H1 (cell line): ENCODE data around the gene ODC1. TPM values are rescaled to one million over a fixed set of nuclear protein-coding genes. Genes with fewer than 3 reads are reported as not detected.
A peak's percentile ranks its signal among the peaks of the same experiment; 100 is the strongest.

Experiments used
- CBX5 ChIP-seq: fragments of 300-800, 300-1000 bp; sonication (generic); IDR thresholded peaks from 2 replicates; pipeline ENCODE4 v1.7.1; 2016; ENCODE audit warnings: antibody characterized with exemption, low read length, low read depth
- CHD7 ChIP-seq: fragments of 300-600 bp; sonication (generic); IDR thresholded peaks from 2 replicates; pipeline ENCODE4 v1.7.1; 2012; ENCODE audit warnings: low read length, moderate library complexity, mild to moderate bottlenecking, inconsistent platforms; ENCODE audit not compliant: insufficient replicate concordance
- EZH2 ChIP-seq: fragments of 200-600 bp; sonication (generic); IDR thresholded peaks from 2 replicates; pipeline ENCODE4 v1.7.1; 2012; ENCODE audit warnings: low read depth, mild to moderate bottlenecking, moderate library complexity, low read length, inconsistent platforms; ENCODE audit not compliant: severe bottlenecking
- JUND ChIP-seq: IDR thresholded peaks from 2 replicates; pipeline ENCODE4 v1.6.1; 2011; ENCODE audit warnings: mild to moderate bottlenecking, improper control_type of control experiment, low read length
- RAD21 ChIP-seq, 2 experiments: IDR thresholded peaks in 1 of 2; conservative IDR thresholded peaks in 1 of 2; 2 replicates each; pipeline ENCODE4 v1.6.1; 2011; ENCODE audit warnings: low read depth in 2 of 2, low read length in 2 of 2, improper control_type of control experiment in 1 of 2, inconsistent platforms in 1 of 2, mild to moderate bottlenecking in 1 of 2, moderate library complexity in 1 of 2
- RNF2 ChIP-seq: fragments of 200-900, 300-1000 bp; sonication (generic); IDR thresholded peaks from 2 replicates; pipeline ENCODE4 v1.7.1; 2016; ENCODE audit warnings: borderline replicate concordance, low read depth, mild to moderate bottlenecking, antibody characterized with exemption, low read length; ENCODE audit not compliant: poor library complexity, severe bottlenecking; ENCODE audit errors: missing control alignments
- RXRA ChIP-seq: IDR thresholded peaks from 2 replicates; pipeline ENCODE4 v1.6.1; 2011; ENCODE audit warnings: low read depth, mild to moderate bottlenecking, low read length, moderate library complexity; ENCODE audit not compliant: insufficient read depth
- SAP30 ChIP-seq: fragments of 300-600 bp; sonication (generic); IDR thresholded peaks from 2 replicates; pipeline ENCODE4 v1.7.1; 2012; ENCODE audit warnings: low read length, moderate library complexity, mild to moderate bottlenecking, inconsistent platforms; ENCODE audit not compliant: insufficient read depth, insufficient replicate concordance
- polyA plus RNA-seq, 7 experiments: library from polyadenylated mRNA; depleted of rRNA in 3 of 7; stranded (reverse) in 5 of 7; unstranded in 2 of 7; fragments of >200 nt in 5 of 7; fragments of 200-250 nt in 2 of 7; gene quantifications; 1 replicate in 5 of 7; 2 replicates in 1 of 7; 4 replicates in 1 of 7; pipeline versions ENCODE4 v1.2.1 to v1.2.3, GENCODE V29; 2011 to 2013; ENCODE audit warnings: missing spikeins in 2 of 7, mixed read lengths in 2 of 7
- total RNA-seq: library from RNA; stranded (reverse); fragmentation: NEBNext Ultra II Directional; extraction: Animal tissue kit (Norgen Biotek cat#: 25700); gene quantifications from 2 replicates; pipeline ENCODE4 v1.2.1, GENCODE V29; 2021

The ODC1 gene
- total and polyA plus RNA-seq, 2 of the 8 experiments (the other 6 are each of a cell fraction or from before 2014, with no cell fraction given): 57.2 to 76.7 TPM

GRCh38 chr2:10448576-10449485, 704 bp upstream of the ODC1 start (continued):
- TF ChIP-seq CHD7 (no peak), RNF2 (peak; percentile 66), JUND (no peak), SAP30 (no peak), RAD21 (IDR thresholded peaks at IDR 0.05 in 1 of 2, conservative IDR thresholded peaks at IDR 0.05 in 1 of 2; ENCODE audit: low read depth in 2 of 2, low read length in 2 of 2) (peak in 1 of 2 experiments; percentile 26; a peak in 1 of 4 replicates), EZH2 (no peak), RXRA (no peak), CBX5 (no peak)
